ENCODE results near the gene NAV2.

The NAV2 gene

DNA sequence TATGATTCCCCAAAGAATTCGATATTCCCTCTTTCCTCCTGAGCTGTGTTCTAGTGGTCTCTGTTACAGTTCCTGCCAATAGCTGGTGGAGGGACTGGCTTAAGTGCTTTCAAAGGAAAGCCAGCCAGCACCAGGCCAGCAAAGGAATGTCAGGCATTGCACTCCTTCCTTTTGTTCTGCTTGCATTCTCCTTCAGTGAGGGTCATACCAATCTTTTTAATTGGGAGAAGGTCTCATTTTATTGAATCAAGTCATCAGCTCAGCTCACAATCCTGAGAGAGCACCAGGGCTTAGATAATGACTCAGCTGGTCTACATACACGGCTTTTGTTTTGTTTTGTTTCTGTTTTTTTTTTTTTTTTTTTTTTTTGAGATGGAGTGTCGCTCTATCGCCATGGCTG lies 222.9 kb downstream of the NAV2 start:
- no peaks in the 10 kb centered on the region for H3K9me2 ChIP-seq (replicated peaks; ENCODE audit: insufficient read depth, low read length)
- no peaks in the 10 kb centered on the region for H3K79me2 ChIP-seq (ENCODE audit: low read length)
- no peak overlapping the region for H3K4me2 ChIP-seq (ENCODE audit: low read depth, low read length)
- no peak overlapping the region for H3K27ac ChIP-seq (ENCODE audit: low read length)
- H3K27me3 ChIP-seq (replicated peaks; ENCODE audit: insufficient read depth, low read length): no peaks in the 10 kb centered on the region
- no peaks in the 10 kb centered on the region for H3K36me3 ChIP-seq (replicated peaks; ENCODE audit: insufficient read depth, low read length)
- H4K20me1 ChIP-seq (ENCODE audit: insufficient read depth, low read length): no peaks in the 10 kb centered on the region
- H3F3A ChIP-seq (ENCODE audit: insufficient read depth, low read length): no peaks in the 10 kb centered on the region
- no peak for DNase-seq
- no peaks in the 10 kb centered on the region for H3K9me3 ChIP-seq (replicated peaks; ENCODE audit: insufficient read depth, low read length)
- TF ChIP-seq, protein P1, sequence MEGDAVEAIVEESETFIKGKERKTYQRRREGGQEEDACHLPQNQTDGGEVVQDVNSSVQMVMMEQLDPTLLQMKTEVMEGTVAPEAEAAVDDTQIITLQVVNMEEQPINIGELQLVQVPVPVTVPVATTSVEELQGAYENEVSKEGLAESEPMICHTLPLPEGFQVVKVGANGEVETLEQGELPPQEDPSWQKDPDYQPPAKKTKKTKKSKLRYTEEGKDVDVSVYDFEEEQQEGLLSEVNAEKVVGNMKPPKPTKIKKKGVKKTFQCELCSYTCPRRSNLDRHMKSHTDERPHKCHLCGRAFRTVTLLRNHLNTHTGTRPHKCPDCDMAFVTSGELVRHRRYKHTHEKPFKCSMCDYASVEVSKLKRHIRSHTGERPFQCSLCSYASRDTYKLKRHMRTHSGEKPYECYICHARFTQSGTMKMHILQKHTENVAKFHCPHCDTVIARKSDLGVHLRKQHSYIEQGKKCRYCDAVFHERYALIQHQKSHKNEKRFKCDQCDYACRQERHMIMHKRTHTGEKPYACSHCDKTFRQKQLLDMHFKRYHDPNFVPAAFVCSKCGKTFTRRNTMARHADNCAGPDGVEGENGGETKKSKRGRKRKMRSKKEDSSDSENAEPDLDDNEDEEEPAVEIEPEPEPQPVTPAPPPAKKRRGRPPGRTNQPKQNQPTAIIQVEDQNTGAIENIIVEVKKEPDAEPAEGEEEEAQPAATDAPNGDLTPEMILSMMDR (IDR thresholded peaks at IDR 0.05; ENCODE audit: low read length): no peak
- no peak for TF ChIP-seq EZH2phosphoT487 (IDR thresholded peaks at IDR 0.05; ENCODE audit: low read length)
- no peak for TF ChIP-seq EZH2 (optimal IDR thresholded peaks at IDR 0.05; ENCODE audit: low read depth, low read length)
- no peak overlapping the region for H3K4me3 ChIP-seq (ENCODE audit: low read length)
- H3K9ac ChIP-seq (ENCODE audit: low read length): no peak overlapping the region
- no peak overlapping the region for H2AFZ ChIP-seq (ENCODE audit: low read length)
- H3K4me1 ChIP-seq (ENCODE audit: low read length): no peaks in the 10 kb centered on the region

DNA sequence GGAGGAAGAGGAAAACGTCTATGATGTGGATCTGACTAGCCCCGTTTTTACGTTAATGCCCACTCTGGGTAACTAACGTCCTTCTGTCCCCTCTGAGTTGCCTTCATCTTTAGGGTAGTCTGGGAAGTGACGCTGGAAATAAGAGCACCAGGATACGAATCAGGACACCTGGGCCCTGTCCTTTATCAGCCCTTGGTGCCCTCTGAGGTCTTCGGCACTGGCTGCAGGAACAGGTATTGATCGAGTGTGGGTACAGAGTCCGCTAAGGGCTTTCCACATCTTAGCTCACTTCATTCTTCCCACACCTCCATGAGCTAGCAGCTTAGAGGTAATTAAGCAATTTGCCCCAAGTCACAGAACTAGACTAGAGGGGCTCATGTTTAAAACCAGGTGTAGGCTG lies 223.8 kb downstream of the NAV2 start:
- H3K9ac ChIP-seq (ENCODE audit: low read length): no peak overlapping the region
- no peak for DNase-seq
- H3K36me3 ChIP-seq (replicated peaks; ENCODE audit: insufficient read depth, low read length): no peaks in the 10 kb centered on the region
- H2AFZ ChIP-seq (ENCODE audit: low read length): no peak overlapping the region
- no peak for TF ChIP-seq EZH2phosphoT487 (IDR thresholded peaks at IDR 0.05; ENCODE audit: low read length)
- TF ChIP-seq EZH2 (optimal IDR thresholded peaks at IDR 0.05; ENCODE audit: low read depth, low read length): no peak
- TF ChIP-seq, protein P1 (IDR thresholded peaks at IDR 0.05; ENCODE audit: low read length): no peak
- H3K79me2 ChIP-seq (ENCODE audit: low read length): no peaks in the 10 kb centered on the region
- H3F3A ChIP-seq (ENCODE audit: insufficient read depth, low read length): no peaks in the 10 kb centered on the region
- no peak overlapping the region for H3K4me2 ChIP-seq (ENCODE audit: low read depth, low read length)
- H3K27me3 ChIP-seq (replicated peaks; ENCODE audit: insufficient read depth, low read length): no peaks in the 10 kb centered on the region
- H3K9me3 ChIP-seq (replicated peaks; ENCODE audit: insufficient read depth, low read length): no peaks in the 10 kb centered on the region
- H3K4me3 ChIP-seq (ENCODE audit: low read length): no peak overlapping the region
- no peaks in the 10 kb centered on the region for H3K9me2 ChIP-seq (replicated peaks; ENCODE audit: insufficient read depth, low read length)
- H4K20me1 ChIP-seq (ENCODE audit: insufficient read depth, low read length): no peaks in the 10 kb centered on the region
- H3K27ac ChIP-seq (ENCODE audit: low read length): no peak overlapping the region
- no peaks in the 10 kb centered on the region for H3K4me1 ChIP-seq (ENCODE audit: low read length)

DNA sequence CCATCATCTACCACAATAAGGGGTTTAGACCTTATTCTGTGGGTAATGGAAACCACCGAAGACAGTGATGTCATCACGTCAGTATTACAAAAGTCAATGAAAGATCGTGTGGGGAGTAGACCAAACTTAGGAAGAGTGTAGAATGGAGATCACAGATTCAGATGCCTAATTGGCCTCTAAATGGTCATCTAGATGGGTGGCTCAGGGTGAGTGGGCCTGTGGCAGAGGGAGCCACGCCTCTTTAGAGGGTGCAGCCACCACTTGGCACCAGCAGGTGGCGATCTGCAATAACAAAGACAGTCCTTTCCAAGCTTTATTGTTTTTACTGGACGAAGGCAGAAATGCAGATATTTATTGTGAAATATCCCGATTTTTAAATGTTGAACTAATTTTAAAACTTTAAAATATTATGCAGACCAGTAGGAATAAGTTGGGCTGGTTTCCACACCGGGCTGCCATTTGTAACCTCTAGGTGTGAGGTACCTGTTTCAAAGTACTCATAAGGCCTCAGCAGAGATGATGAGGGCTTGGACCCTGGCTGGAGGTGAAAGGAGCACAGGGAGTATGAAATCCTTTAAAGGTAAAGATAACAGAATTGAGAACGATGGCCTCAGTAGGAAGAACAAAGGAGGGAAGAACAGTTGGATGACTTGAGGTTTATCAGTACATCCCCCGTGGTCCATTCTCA lies 225.7 kb downstream of the NAV2 start:
- H3K4me2 ChIP-seq (ENCODE audit: low read depth, low read length): no peak overlapping the region
- peak; percentile 38 for DNase-seq

More for the DNA sequence above, 225.7 kb downstream of the NAV2 start:
- Histone ChIP-seq H3K36me3 (replicated peaks; ENCODE audit: insufficient read depth, low read length) (no peaks in the 10 kb centered on the region), H3K9me2 (replicated peaks; ENCODE audit: insufficient read depth, low read length) (no peaks in the 10 kb centered on the region), H3K4me3 (ENCODE audit: low read length) (no peak overlapping the region), H2AFZ (ENCODE audit: low read length) (no peak overlapping the region), H3K9ac (ENCODE audit: low read length) (no peak overlapping the region), H3K27ac (ENCODE audit: low read length) (no peak overlapping the region), H3K27me3 (replicated peaks; ENCODE audit: insufficient read depth, low read length) (no peaks in the 10 kb centered on the region), H3K79me2 (ENCODE audit: low read length) (no peaks in the 10 kb centered on the region), H3F3A (ENCODE audit: insufficient read depth, low read length) (no peaks in the 10 kb centered on the region), H4K20me1 (ENCODE audit: insufficient read depth, low read length) (no peaks in the 10 kb centered on the region), H3K9me3 (replicated peaks; ENCODE audit: insufficient read depth, low read length) (no peaks in the 10 kb centered on the region), H3K4me1 (ENCODE audit: low read length) (no peaks in the 10 kb centered on the region)
- TF ChIP-seq EZH2 (optimal IDR thresholded peaks at IDR 0.05; ENCODE audit: low read depth, low read length): no peak
- TF ChIP-seq EZH2phosphoT487 (IDR thresholded peaks at IDR 0.05; ENCODE audit: low read length): no peak
- TF ChIP-seq, protein P1 (IDR thresholded peaks at IDR 0.05; ENCODE audit: low read length): peak; percentile 91
